ENCODE measurements around the gene FURIN. TPM values are rescaled to one million over a fixed set of nuclear protein-coding genes. Genes with fewer than 3 reads are reported as not detected.

The FURIN gene
- total and polyA plus RNA-seq, 2 of the 8 experiments (the other 6 are each of a cell fraction or from before 2014, with no cell fraction given), result 15.8 to 32.1 TPM

DNA sequence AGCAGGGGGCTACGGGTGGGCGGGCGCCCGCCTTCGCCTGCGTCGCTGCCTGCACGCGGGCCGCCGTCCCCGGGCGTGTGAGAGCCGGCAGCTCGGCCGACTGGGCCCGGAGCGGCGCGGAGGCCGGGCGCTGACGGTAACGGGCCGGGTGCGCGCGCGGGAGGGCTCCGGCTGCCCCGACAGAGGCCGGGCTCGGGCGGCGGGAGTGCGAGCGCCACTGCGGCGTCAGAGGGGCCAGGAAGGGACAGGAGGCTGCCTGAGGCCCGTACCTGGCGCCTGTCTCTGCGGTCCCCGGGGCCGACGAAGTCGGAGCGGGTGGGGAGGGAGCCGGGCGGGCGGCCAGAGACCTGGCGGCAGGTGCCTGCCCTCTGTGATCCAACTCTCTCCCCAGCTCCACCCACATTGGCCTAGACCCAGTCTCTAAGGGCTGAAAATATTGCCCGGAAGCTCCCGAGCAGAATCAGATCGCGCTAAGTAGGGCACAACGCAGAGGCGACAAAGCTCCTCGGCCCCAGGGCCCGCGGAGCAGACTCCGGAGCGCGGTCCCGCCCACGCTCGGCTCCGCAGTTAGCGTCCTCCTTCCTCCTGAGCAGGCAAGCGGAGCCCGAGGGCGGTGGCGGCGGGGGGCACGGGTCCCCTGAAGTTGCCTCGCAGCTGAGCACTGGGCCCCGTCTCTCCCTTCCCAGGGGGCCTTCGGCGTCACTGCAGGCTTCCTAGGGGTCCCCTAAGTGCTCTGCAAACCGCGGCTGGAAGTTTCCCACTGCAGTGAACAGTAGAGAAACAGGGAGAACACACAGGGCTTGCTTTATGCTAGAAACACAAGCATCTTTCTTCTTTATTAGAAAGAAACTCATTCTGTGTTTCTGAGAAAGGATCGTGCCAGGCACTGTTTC lies 34.7 kb downstream of the FURIN start, which contains the start of gene MAN2A2 (continued):
- no peak for TF ChIP-seq CHD2 (IDR thresholded peaks at IDR 0.05; ENCODE audit: low read length)
- 0 out of 4 replicates have a peak, but pooled peaks of 1 of the 2 experiments have one; percentile 34 for TF ChIP-seq HDAC2 (IDR thresholded peaks at IDR 0.05; ENCODE audit: borderline replicate concordance in 1 of 2, low read depth in 2 of 2, low read length in 2 of 2)
- peak; percentile 82 for TF ChIP-seq KDM4A (IDR thresholded peaks at IDR 0.05; ENCODE audit: low read depth, low read length, severe bottlenecking)
- TF ChIP-seq SUZ12 (IDR thresholded peaks at IDR 0.05; ENCODE audit: low read length), result peak; percentile 52; the same call in 1 of the 2 replicates
- no peak for TF ChIP-seq JUND (IDR thresholded peaks at IDR 0.05; ENCODE audit: low read length)
- peak; percentile 23 for TF ChIP-seq RNF2 (IDR thresholded peaks at IDR 0.05; ENCODE audit: borderline replicate concordance, low read depth, low read length, missing control alignments, poor library complexity, severe bottlenecking)
- TF ChIP-seq, protein P1, sequence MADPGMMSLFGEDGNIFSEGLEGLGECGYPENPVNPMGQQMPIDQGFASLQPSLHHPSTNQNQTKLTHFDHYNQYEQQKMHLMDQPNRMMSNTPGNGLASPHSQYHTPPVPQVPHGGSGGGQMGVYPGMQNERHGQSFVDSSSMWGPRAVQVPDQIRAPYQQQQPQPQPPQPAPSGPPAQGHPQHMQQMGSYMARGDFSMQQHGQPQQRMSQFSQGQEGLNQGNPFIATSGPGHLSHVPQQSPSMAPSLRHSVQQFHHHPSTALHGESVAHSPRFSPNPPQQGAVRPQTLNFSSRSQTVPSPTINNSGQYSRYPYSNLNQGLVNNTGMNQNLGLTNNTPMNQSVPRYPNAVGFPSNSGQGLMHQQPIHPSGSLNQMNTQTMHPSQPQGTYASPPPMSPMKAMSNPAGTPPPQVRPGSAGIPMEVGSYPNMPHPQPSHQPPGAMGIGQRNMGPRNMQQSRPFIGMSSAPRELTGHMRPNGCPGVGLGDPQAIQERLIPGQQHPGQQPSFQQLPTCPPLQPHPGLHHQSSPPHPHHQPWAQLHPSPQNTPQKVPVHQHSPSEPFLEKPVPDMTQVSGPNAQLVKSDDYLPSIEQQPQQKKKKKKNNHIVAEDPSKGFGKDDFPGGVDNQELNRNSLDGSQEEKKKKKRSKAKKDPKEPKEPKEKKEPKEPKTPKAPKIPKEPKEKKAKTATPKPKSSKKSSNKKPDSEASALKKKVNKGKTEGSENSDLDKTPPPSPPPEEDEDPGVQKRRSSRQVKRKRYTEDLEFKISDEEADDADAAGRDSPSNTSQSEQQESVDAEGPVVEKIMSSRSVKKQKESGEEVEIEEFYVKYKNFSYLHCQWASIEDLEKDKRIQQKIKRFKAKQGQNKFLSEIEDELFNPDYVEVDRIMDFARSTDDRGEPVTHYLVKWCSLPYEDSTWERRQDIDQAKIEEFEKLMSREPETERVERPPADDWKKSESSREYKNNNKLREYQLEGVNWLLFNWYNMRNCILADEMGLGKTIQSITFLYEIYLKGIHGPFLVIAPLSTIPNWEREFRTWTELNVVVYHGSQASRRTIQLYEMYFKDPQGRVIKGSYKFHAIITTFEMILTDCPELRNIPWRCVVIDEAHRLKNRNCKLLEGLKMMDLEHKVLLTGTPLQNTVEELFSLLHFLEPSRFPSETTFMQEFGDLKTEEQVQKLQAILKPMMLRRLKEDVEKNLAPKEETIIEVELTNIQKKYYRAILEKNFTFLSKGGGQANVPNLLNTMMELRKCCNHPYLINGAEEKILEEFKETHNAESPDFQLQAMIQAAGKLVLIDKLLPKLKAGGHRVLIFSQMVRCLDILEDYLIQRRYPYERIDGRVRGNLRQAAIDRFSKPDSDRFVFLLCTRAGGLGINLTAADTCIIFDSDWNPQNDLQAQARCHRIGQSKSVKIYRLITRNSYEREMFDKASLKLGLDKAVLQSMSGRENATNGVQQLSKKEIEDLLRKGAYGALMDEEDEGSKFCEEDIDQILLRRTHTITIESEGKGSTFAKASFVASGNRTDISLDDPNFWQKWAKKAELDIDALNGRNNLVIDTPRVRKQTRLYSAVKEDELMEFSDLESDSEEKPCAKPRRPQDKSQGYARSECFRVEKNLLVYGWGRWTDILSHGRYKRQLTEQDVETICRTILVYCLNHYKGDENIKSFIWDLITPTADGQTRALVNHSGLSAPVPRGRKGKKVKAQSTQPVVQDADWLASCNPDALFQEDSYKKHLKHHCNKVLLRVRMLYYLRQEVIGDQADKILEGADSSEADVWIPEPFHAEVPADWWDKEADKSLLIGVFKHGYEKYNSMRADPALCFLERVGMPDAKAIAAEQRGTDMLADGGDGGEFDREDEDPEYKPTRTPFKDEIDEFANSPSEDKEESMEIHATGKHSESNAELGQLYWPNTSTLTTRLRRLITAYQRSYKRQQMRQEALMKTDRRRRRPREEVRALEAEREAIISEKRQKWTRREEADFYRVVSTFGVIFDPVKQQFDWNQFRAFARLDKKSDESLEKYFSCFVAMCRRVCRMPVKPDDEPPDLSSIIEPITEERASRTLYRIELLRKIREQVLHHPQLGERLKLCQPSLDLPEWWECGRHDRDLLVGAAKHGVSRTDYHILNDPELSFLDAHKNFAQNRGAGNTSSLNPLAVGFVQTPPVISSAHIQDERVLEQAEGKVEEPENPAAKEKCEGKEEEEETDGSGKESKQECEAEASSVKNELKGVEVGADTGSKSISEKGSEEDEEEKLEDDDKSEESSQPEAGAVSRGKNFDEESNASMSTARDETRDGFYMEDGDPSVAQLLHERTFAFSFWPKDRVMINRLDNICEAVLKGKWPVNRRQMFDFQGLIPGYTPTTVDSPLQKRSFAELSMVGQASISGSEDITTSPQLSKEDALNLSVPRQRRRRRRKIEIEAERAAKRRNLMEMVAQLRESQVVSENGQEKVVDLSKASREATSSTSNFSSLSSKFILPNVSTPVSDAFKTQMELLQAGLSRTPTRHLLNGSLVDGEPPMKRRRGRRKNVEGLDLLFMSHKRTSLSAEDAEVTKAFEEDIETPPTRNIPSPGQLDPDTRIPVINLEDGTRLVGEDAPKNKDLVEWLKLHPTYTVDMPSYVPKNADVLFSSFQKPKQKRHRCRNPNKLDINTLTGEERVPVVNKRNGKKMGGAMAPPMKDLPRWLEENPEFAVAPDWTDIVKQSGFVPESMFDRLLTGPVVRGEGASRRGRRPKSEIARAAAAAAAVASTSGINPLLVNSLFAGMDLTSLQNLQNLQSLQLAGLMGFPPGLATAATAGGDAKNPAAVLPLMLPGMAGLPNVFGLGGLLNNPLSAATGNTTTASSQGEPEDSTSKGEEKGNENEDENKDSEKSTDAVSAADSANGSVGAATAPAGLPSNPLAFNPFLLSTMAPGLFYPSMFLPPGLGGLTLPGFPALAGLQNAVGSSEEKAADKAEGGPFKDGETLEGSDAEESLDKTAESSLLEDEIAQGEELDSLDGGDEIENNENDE (IDR thresholded peaks at IDR 0.05; ENCODE audit: insufficient replicate concordance, low read length), result no peak

Measured in H1 (cell line).